ENCODE results near the gene IRS1. TPM values are rescaled to one million over a fixed set of nuclear protein-coding genes. Genes with fewer than 3 reads are reported as not detected.
A peak's percentile ranks its signal among the peaks of the same experiment; 100 is the strongest.

Gene IRS1
- total and polyA plus RNA-seq, 2 of the 4 experiments (the other 2 are of a cell fraction): 21.1 to 37.1 TPM

DNA sequence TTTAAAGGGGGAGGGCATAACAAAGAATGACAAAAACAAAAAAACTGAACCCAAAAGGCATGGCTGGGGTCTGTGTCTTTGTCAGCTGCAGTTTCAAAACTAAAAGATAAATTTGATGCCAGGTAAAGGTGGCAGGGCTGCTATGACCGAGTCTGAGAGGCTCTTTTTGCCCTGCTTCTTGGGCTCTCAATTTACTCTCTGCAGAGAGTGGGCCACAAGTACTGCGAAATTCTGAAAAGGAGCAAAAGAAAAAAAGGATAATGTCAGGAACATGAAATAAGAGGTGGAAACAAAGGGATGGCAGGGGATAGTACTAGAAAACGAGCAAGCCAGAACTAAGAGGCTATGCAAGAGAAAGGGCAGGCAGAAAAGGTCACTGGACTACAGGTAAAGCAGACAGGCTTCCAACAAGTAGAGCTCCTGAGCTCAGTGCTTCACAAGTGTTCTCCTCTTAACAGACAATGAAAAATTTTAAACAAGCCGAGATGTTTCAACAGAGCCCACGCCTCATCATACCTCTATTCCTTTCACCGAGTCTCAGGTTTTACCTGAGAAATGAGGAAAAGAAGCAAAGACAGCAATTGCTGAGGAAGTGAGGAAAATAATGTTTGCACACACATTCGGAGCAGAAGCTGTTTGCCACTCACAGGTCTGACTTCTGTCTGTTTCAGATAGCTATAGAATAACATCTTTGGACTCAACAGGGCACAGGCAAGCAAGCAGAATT, 7.3 kb downstream of the IRS1 start:
- CTCF ChIA-PET: interaction anchor here (0.7 kb wide), 1 partner anchor 1123 kb away, joined by 3 read pairs; no protein-coding TSS in a partner anchor
- H2AFZ ChIP-seq (replicated peaks; ENCODE audit: low read length, poor library complexity): no peak overlapping the region
- intact Hi-C loops (cut with micrococcal nuclease) (loop anchor here (1.0 to 10.0 kb wide), 10 partner anchors 35 to 677 kb away; no protein-coding TSS in a partner anchor), in situ Hi-C loops (cut with MboI; ENCODE audit: low sequenced_read_pairs) (loop anchor here (5.0 to 25.0 kb wide), 3 partner anchors 138 to 1680 kb away; no protein-coding TSS in a partner anchor), dilution Hi-C loops (cut with HindIII; ENCODE audit: low sequenced_read_pairs, unreplicated experiment) (no loop called here)
- H3K79me1 ChIP-seq (ENCODE audit: low read depth in 1 of 2, low read length in 2 of 2): peaks cover 0 to 15% of the 10 kb centered on the region in 2 experiments; a peak in 2 of 4 replicates
- POLR2A ChIA-PET (ENCODE audit: unreplicated experiment): interaction anchor here (0.6 kb wide), 1 partner anchor 190 kb away, joined by 3 read pairs; no protein-coding TSS in a partner anchor
- peak overlapping the region; percentile 77 for H2BK20ac ChIP-seq (ENCODE audit: low read depth, low read length)
- peak overlapping the region; percentile 80 for H2AK5ac ChIP-seq (ENCODE audit: low read depth, low read length)
- peak overlapping the region; percentile 85 for H3K4me2 ChIP-seq (ENCODE audit: low read depth, low read length)
- peak overlapping the region; percentile 78 for H3K4me3 ChIP-seq (ENCODE audit: insufficient read depth, low read depth, low read length)
- peaks cover 8% of the 10 kb centered on the region for H3K4me1 ChIP-seq (ENCODE audit: control insufficient read depth, insufficient read depth, low read length)
- peaks cover 10% of the 10 kb centered on the region; the same call in 1 of the 2 replicates for H3K9me1 ChIP-seq (ENCODE audit: insufficient read depth, low read length)
- peak overlapping the region; percentile 99 for H2BK5ac ChIP-seq (ENCODE audit: low read depth, low read length, poor library complexity, severe bottlenecking)
- H3K4ac ChIP-seq (ENCODE audit: low read depth, low read length): peak overlapping the region; percentile 87
- ATAC-seq (ENCODE audit: low read depth): no peak
- peak overlapping the region; percentile 97 for H3K27ac ChIP-seq (ENCODE audit: insufficient read depth, low read length)
- peaks cover 33% of the 10 kb centered on the region for H4K20me1 ChIP-seq (ENCODE audit: insufficient read depth, low read length)
- H2BK15ac ChIP-seq (ENCODE audit: low read depth, low read length): peak overlapping the region; percentile 17; the same call in 2 of the 3 replicates
- H3K18ac ChIP-seq (ENCODE audit: low read depth, low read length): peak overlapping the region; percentile 91
- TF ChIP-seq MAZ (IDR thresholded peaks at IDR 0.05; ENCODE audit: borderline replicate concordance, low read depth, low read length) (no peak), CEBPB (IDR thresholded peaks at IDR 0.05; ENCODE audit: low read depth, low read length) (no peak)
- BruUV-seq (replicated peaks): no TSS peak
- H4K5ac ChIP-seq (ENCODE audit: low read depth, low read length): peak overlapping the region; percentile 51
- H4K8ac ChIP-seq (ENCODE audit: low read depth in 2 of 2, low read length in 2 of 2): peak overlapping the region; percentile 94 to 95
- H3K23ac ChIP-seq (ENCODE audit: low read depth, low read length): peak overlapping the region; percentile 91
- peaks cover 53% of the 10 kb centered on the region for H3K36me3 ChIP-seq (ENCODE audit: control insufficient read depth, insufficient read depth, low read length)
- DNase-seq: peak; percentile 22
- peak overlapping the region; percentile 92 for H4K91ac ChIP-seq (ENCODE audit: insufficient read depth, low read depth, low read length)
- H3K56ac ChIP-seq (ENCODE audit: extremely low read depth, insufficient read depth, low read length): peak overlapping the region; percentile 98
- peak overlapping the region; percentile 93 for H3K14ac ChIP-seq (replicated peaks; ENCODE audit: low read depth, low read length)
- H3K27me3 ChIP-seq (ENCODE audit: control insufficient read depth, insufficient read depth, low read length): no peaks in the 10 kb centered on the region
- peak overlapping the region; percentile 92 for H2BK120ac ChIP-seq (ENCODE audit: low read depth, low read length)
- peak overlapping the region; percentile 92 for H3K9ac ChIP-seq (ENCODE audit: low read depth, low read length)
- no peaks in the 10 kb centered on the region for H3K9me3 ChIP-seq (ENCODE audit: control insufficient read depth, insufficient read depth, low read length)
- H2AK9ac ChIP-seq (replicated peaks; ENCODE audit: low read depth, low read length, poor library complexity): peak overlapping the region; percentile 56
- WGBS, 2 experiments (ENCODE audit: extremely low coverage in 2 of 2, insufficient read length in 1 of 2): 0% methylated on average over 3 of the region's 7 CpGs; no CpG with 5 or more reads in 1 of the 2 experiments

Data from IMR-90 (cell line).